Panc1 (cell line): Measurements from ENCODE around the gene SNX3.

ENCODE experiments used
- CTCF ChIP-seq: fragments of 450-650 bp; IDR thresholded peaks from 2 replicates; pipeline ENCODE4 v1.5.1; 2017; ENCODE audit warnings: mild to moderate bottlenecking
- POLR2AphosphoS5 ChIP-seq: IDR thresholded peaks from 2 replicates; pipeline ENCODE4 v1.6.1; 2012; ENCODE audit warnings: mild to moderate bottlenecking, low read depth, low read length, moderate library complexity
- SIN3A ChIP-seq: IDR thresholded peaks from 2 replicates; pipeline ENCODE4 v1.6.1; 2012; ENCODE audit warnings: low read depth, mild to moderate bottlenecking, low read length, moderate library complexity, borderline replicate concordance; ENCODE audit not compliant: insufficient read depth

- TF ChIP-seq SIN3A: no peak
- no peak for TF ChIP-seq CTCF
- no peak for TF ChIP-seq POLR2AphosphoS5
Measured at GRCh38 chr6:108286366-108286765, 25.5 kb upstream of the SNX3 start.
